DND-41 (cell line): ENCODE results near the gene CALR3.
A peak's percentile ranks its signal among the peaks of the same experiment; 100 is the strongest.

Source experiments
- ATAC-seq: fragments of 200-7000 bp; cut with Tn5 transposase; 3 replicates; pipeline ENCODE4 v1.9.1; 2021; ENCODE audit warnings: low read depth; ENCODE audit not compliant: insufficient read depth
- DNase-seq: peaks from one replicate; pipeline ENCODE4 v3.0.0-alpha.2; 2020
- H2AFZ ChIP-seq: 2 replicates; pipeline ENCODE4 v1.6.0; 2012; ENCODE audit warnings: low read depth, low read length
- H3K27ac ChIP-seq: 2 replicates; pipeline ENCODE4 v1.5.1; 2012; ENCODE audit warnings: low read length, inconsistent platforms
- H3K27me3 ChIP-seq: fragments of 200-600 bp; sonication (generic); 2 replicates; pipeline ENCODE4 v1.6.0; 2012; ENCODE audit warnings: low read length, mild to moderate bottlenecking, inconsistent platforms; ENCODE audit not compliant: insufficient read depth, poor library complexity
- H3K36me3 ChIP-seq: 2 replicates; pipeline ENCODE4 v1.5.1; 2012; ENCODE audit warnings: low read length, inconsistent platforms; ENCODE audit not compliant: insufficient read depth
- H3K4me1 ChIP-seq: 2 replicates; pipeline ENCODE4 v1.5.1; 2012; ENCODE audit warnings: mild to moderate bottlenecking, low read length; ENCODE audit not compliant: insufficient read depth
- H3K4me2 ChIP-seq: 2 replicates; pipeline ENCODE4 v1.6.0; 2012; ENCODE audit warnings: mild to moderate bottlenecking, moderate library complexity, low read length, inconsistent platforms; ENCODE audit not compliant: insufficient read depth
- H3K4me3 ChIP-seq, 2 experiments: fragments of 200-600 bp in 1 of 2; shearing (Covaris generic) in 1 of 2; 2 replicates each; pipeline ENCODE4 v1.5.1; 2012 to 2016; ENCODE audit warnings: inconsistent platforms in 2 of 2, low read length in 2 of 2, mild to moderate bottlenecking in 2 of 2, low read depth in 1 of 2, moderate library complexity in 1 of 2
- H3K79me2 ChIP-seq: 2 replicates; pipeline ENCODE4 v1.6.0; 2012; ENCODE audit warnings: low read length, inconsistent platforms; ENCODE audit not compliant: insufficient read depth
- H3K9ac ChIP-seq: 2 replicates; pipeline ENCODE4 v1.6.0; 2012; ENCODE audit warnings: low read depth, mild to moderate bottlenecking, inconsistent platforms, low read length, moderate library complexity
- H3K9me3 ChIP-seq: 2 replicates; pipeline ENCODE4 v1.5.1; 2012; ENCODE audit warnings: low read length, moderate library complexity, mild to moderate bottlenecking, inconsistent platforms; ENCODE audit not compliant: insufficient read depth, severe bottlenecking
- H4K20me1 ChIP-seq: 2 replicates; pipeline ENCODE4 v1.6.0; 2012; ENCODE audit warnings: low read length; ENCODE audit not compliant: insufficient read depth
- EZH2 ChIP-seq: IDR thresholded peaks from 3 replicates; pipeline ENCODE4 v1.6.1; 2012; ENCODE audit warnings: borderline replicate concordance, low read depth, mild to moderate bottlenecking, moderate library complexity, low read length, inconsistent platforms; ENCODE audit not compliant: severe bottlenecking
- TF ChIP-seq, protein P1 (sequence below): IDR thresholded peaks from 2 replicates; pipeline ENCODE4 v1.5.1; 2012; ENCODE audit warnings: borderline replicate concordance, low read length, moderate library complexity, mild to moderate bottlenecking; ENCODE audit not compliant: poor library complexity, severe bottlenecking; ENCODE audit errors: extremely low read depth

Gene CALR3

DNA sequence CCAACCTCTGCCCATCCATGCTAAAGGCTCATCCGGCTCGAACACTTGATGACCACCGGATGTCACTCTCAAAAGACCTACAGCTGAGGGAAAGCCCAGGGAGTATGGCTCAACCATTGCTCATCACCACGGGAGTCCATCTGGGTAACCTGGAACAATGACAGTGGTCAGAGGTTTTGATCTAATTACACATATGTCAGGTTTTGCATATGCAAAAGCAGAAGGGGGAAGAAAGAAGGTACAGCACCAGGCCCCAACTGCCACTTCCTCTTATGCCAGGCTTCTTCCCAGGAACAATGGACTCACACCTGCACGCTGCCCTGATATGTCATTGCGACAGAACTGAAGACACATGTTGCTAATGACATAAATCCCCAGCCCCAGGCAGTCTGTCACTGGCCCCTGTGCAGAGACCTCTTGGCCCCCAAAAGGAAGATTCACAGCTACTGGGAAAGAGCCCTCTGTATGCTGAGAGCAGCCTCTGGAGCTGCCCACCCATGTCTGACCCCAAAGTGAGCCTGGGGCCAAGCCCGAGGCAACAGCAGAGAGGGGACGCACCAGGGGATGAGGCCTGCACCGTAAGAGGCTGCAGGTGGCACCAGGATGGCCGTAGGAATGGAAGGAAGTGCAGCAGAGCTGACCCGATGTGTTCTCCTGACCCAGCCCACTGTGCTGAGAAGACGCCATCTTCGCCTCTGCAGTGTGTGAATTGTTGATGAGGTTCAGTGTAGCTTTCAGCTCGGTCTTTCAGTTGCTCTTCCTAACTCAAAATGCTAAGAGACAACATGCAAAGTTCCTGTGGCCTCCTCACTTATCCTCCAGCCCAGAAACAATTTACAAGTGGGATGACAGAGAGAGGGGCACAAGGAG lies 50.5 kb downstream of the CALR3 start:
- TF ChIP-seq EZH2, result no peak
- TF ChIP-seq, protein P1, sequence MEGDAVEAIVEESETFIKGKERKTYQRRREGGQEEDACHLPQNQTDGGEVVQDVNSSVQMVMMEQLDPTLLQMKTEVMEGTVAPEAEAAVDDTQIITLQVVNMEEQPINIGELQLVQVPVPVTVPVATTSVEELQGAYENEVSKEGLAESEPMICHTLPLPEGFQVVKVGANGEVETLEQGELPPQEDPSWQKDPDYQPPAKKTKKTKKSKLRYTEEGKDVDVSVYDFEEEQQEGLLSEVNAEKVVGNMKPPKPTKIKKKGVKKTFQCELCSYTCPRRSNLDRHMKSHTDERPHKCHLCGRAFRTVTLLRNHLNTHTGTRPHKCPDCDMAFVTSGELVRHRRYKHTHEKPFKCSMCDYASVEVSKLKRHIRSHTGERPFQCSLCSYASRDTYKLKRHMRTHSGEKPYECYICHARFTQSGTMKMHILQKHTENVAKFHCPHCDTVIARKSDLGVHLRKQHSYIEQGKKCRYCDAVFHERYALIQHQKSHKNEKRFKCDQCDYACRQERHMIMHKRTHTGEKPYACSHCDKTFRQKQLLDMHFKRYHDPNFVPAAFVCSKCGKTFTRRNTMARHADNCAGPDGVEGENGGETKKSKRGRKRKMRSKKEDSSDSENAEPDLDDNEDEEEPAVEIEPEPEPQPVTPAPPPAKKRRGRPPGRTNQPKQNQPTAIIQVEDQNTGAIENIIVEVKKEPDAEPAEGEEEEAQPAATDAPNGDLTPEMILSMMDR, result no peak
- Histone ChIP-seq H3K27ac (peak overlapping the region; percentile 34), H3K9me3 (no peaks in the 10 kb centered on the region), H3K79me2 (peaks cover 91% of the 10 kb centered on the region), H3K27me3 (no peaks in the 10 kb centered on the region), H3K4me1 (no peaks in the 10 kb centered on the region), H3K4me3 (no peak overlapping the region), H2AFZ (no peak overlapping the region), H3K36me3 (peaks cover 23% of the 10 kb centered on the region), H4K20me1 (peaks cover 74% of the 10 kb centered on the region), H3K9ac (no peak overlapping the region), H3K4me2 (no peak overlapping the region)
- no peak for ATAC-seq
- no peak for DNase-seq

GRCh38 chr19:16444269-16444600 lies 51.7 kb downstream of the CALR3 start:
- TF ChIP-seq, protein P1, result no peak
- no peak for TF ChIP-seq EZH2
- Histone ChIP-seq H4K20me1 (peaks cover 63% of the 10 kb centered on the region), H3K27ac (no peak overlapping the region), H3K4me2 (no peak overlapping the region), H3K79me2 (peaks cover 81% of the 10 kb centered on the region), H3K36me3 (peaks cover 30% of the 10 kb centered on the region), H3K4me1 (no peaks in the 10 kb centered on the region), H3K9ac (no peak overlapping the region), H3K27me3 (no peaks in the 10 kb centered on the region), H3K4me3 (no peak overlapping the region), H2AFZ (no peak overlapping the region), H3K9me3 (no peaks in the 10 kb centered on the region)
- no peak for DNase-seq
- ATAC-seq, result no peak

- no peak for DNase-seq
- H3K9me3 ChIP-seq, result no peaks in the 10 kb centered on the region
- H3K4me3 ChIP-seq, result no peak overlapping the region
- no peak overlapping the region for H2AFZ ChIP-seq
- H3K4me1 ChIP-seq, result no peaks in the 10 kb centered on the region
- TF ChIP-seq, protein P1, result no peak
- no peak for TF ChIP-seq EZH2
- no peak for ATAC-seq
- peaks cover 45% of the 10 kb centered on the region for H3K36me3 ChIP-seq
- peaks cover 65% of the 10 kb centered on the region for H3K79me2 ChIP-seq
- peaks cover 52% of the 10 kb centered on the region for H4K20me1 ChIP-seq
- H3K4me2 ChIP-seq, result no peak overlapping the region
- no peak overlapping the region for H3K27ac ChIP-seq
- no peaks in the 10 kb centered on the region for H3K27me3 ChIP-seq
- H3K9ac ChIP-seq, result no peak overlapping the region; the same call in 1 of the 2 replicates
Measured at GRCh38 chr19:16442386-16443276, 53.3 kb downstream of the CALR3 start.
